Measurements from ENCODE around the gene C11orf54. TPM values are rescaled to one million over a fixed set of nuclear protein-coding genes. Genes with fewer than 3 reads are reported as not detected.

Gene C11orf54
- total RNA-seq (2013), result 24.3 TPM
- polyA plus RNA-seq (10 to 100 TPM in 2 of 3 donors, 1 to 10 TPM in 1; 8.3 to 23.6 (median 14.1) TPM), polyA minus RNA-seq (3.2 and 5.4 TPM in 2 replicates), total RNA-seq (1.3 to 14.8 (median 7.4) reads per million in 11 experiments)

DNA sequence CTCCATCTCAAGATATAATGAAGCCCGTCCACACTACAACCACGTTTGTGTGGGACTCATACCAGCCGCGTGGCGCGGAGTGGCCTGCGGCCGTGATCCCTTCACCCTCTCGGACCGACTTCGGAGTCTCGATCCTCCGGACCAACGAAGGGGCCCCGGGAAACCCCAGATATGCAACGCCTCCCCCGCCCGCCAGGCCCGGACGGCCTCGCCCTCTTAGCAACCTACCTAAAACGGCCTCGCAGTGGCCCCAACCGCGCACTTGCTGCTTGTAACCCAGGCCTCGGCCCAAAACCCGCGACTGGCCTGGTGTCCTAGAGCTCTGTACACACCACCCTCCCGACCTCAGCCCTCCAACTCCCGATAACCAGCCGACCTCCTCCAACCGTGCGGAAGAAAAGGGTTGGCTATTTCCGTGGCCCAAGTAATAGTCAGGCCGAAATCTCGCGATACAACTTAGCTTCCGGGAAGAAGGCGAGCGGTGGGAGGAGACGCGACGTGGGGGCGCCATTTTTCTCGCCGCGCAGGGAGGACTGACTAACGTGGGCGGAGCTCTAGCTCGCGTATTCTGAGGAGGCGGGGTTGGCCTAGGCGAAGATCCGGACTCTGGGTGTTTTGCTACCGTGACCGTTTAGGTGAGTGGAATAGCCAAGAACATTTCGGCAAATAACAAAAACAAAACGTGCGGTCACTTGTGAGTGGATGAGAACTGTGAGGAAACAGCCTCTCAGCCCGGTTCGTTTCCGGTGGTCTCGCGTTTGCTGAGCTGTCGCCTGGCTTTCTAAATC, at the start of gene C11orf54, which contains the start of gene TAF1D:
C11orf54 (plus strand) TSS at position 579 of the 788 bp plus-strand sequence. CDS start 5,722 bp downstream, outside the sequence.
TAF1D (minus strand) TSS at position 402 of the 788 bp plus-strand sequence. CDS start 2,191 bp downstream, outside the sequence.
- Mint-ChIP-seq H3K4me1 (peaks cover 49% of the 10 kb centered on the region), H3K27ac (peak within 1 kb of the TSS; percentile 97 to 100 (median 99)), H3K9me3 (peaks cover 0 to 5% (median 0%) of the 10 kb centered on the region in 7 donors), H3K27me3 (ENCODE audit: low read depth in 3 of 3) (peaks cover 0 to 2% (median 0%) of the 10 kb centered on the region in 3 donors), H3K4me3 (peak within 1 kb of the TSS; percentile 99), H3K36me3 (peaks cover 35 to 37% of the 10 kb centered on the region in 2 donors)
- Histone ChIP-seq H3K79me2 (ENCODE audit: insufficient read depth, low read length) (peaks cover 78% of the 10 kb centered on the region), H3K27ac (ENCODE audit: low read depth in 1 of 2, low read length in 2 of 2) (peak within 1 kb of the TSS; percentile 88 to 97), H3K4me2 (replicated peaks; ENCODE audit: extremely low read depth, low read length, poor library complexity, severe bottlenecking) (peak within 1 kb of the TSS; percentile 93), H3K9ac (ENCODE audit: insufficient read depth, low read length, poor library complexity, severe bottlenecking) (peak within 1 kb of the TSS; percentile 93), H3K36me3 (replicated peaks in 1 of 2; ENCODE audit: control insufficient read depth in 1 of 2, insufficient read depth in 2 of 2, low read length in 2 of 2) (peaks cover 35 to 43% of the 10 kb centered on the region in 2 donors), H3K27me3 (ENCODE audit: control insufficient read depth in 2 of 2, insufficient read depth in 2 of 2, low read length in 2 of 2) (no peaks in the 10 kb centered on the region), H4K20me1 (ENCODE audit: insufficient read depth, low read length) (peaks cover 43% of the 10 kb centered on the region), H2AFZ (ENCODE audit: insufficient read depth, low read depth, low read length, poor library complexity, severe bottlenecking) (peak within 1 kb of the TSS; percentile 93), H3K9me3 (replicated peaks in 1 of 2; ENCODE audit: control insufficient read depth in 1 of 2, insufficient read depth in 1 of 2, low read length in 2 of 2) (no peaks in the 10 kb centered on the region), H3K4me1 (ENCODE audit: control insufficient read depth in 1 of 2, insufficient read depth in 2 of 2, low read length in 2 of 2) (peaks cover 34 to 40% of the 10 kb centered on the region in 2 donors), H3K4me3 (replicated peaks in 1 of 3; ENCODE audit: low read depth in 2 of 3, low read length in 3 of 3) (peak within 1 kb of the TSS; percentile 64 to 97 (median 73))
- TF ChIP-seq, protein P1, sequence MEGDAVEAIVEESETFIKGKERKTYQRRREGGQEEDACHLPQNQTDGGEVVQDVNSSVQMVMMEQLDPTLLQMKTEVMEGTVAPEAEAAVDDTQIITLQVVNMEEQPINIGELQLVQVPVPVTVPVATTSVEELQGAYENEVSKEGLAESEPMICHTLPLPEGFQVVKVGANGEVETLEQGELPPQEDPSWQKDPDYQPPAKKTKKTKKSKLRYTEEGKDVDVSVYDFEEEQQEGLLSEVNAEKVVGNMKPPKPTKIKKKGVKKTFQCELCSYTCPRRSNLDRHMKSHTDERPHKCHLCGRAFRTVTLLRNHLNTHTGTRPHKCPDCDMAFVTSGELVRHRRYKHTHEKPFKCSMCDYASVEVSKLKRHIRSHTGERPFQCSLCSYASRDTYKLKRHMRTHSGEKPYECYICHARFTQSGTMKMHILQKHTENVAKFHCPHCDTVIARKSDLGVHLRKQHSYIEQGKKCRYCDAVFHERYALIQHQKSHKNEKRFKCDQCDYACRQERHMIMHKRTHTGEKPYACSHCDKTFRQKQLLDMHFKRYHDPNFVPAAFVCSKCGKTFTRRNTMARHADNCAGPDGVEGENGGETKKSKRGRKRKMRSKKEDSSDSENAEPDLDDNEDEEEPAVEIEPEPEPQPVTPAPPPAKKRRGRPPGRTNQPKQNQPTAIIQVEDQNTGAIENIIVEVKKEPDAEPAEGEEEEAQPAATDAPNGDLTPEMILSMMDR (IDR thresholded peaks at IDR 0.05), result no peak
- peak; percentile 97 to 98 (median 97) for DNase-seq
- under 1% methylated on average over 64 of the region's 65 CpGs for WGBS (ENCODE audit: insufficient coverage)
- intact Hi-C loops (cut with micrococcal nuclease), result loop anchor here (5.0 to 10.0 kb wide), 4 partner anchors 41 to 546 kb away; partner anchors contain the start of genes MED17 (in 2 of the 2) and SLC36A4 (in 2 of the 2)

DNA sequence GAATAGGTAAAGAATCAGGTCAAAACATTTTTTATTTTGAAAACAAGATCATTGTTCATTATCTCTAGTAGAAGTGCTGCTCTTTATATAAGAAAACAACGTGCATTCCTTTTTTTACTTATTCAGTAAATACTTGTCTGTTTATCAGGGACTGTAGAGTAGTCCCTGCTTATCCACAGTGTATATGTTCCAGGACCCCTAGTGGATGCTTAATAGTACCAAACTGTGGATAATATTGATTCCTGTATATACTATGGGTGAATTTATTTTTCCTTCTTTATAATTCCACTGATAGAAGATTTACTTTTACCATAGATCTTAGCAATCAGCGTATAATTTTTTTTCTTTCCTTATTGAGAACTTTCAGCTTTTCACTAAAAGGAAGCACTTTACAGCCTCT, 47.4 kb upstream of the C11orf54 start:
- Mint-ChIP-seq H3K4me3 (no peak overlapping the region), H3K36me3 (peaks cover 74 to 89% of the 10 kb centered on the region in 2 donors), H3K9me3 (no peaks in the 10 kb centered on the region), H3K27me3 (ENCODE audit: low read depth in 3 of 3) (no peaks in the 10 kb centered on the region), H3K27ac (no peak overlapping the region), H3K4me1 (peaks cover 9% of the 10 kb centered on the region)
- H3K36me3 ChIP-seq (replicated peaks in 1 of 2; ENCODE audit: control insufficient read depth in 1 of 2, insufficient read depth in 2 of 2, low read length in 2 of 2), result peaks cover 75 to 92% of the 10 kb centered on the region in 2 donors
- DNase-seq, result no peak
- H3K9me3 ChIP-seq (replicated peaks in 1 of 2; ENCODE audit: control insufficient read depth in 1 of 2, insufficient read depth in 1 of 2, low read length in 2 of 2), result no peaks in the 10 kb centered on the region
- no peak overlapping the region for H3K9ac ChIP-seq (ENCODE audit: insufficient read depth, low read length, poor library complexity, severe bottlenecking)
- H3K27me3 ChIP-seq (ENCODE audit: control insufficient read depth in 2 of 2, insufficient read depth in 2 of 2, low read length in 2 of 2), result no peaks in the 10 kb centered on the region
- no CpG with 5 or more reads among the region's 2 CpGs for WGBS (ENCODE audit: insufficient coverage)
- H3K4me1 ChIP-seq (ENCODE audit: control insufficient read depth in 1 of 2, insufficient read depth in 2 of 2, low read length in 2 of 2), result peaks cover 8 to 9% of the 10 kb centered on the region in 2 donors
- H3K79me2 ChIP-seq (ENCODE audit: insufficient read depth, low read length), result no peaks in the 10 kb centered on the region
- no peak overlapping the region for H3K4me3 ChIP-seq (replicated peaks in 1 of 3; ENCODE audit: low read depth in 2 of 3, low read length in 3 of 3)
- no peak overlapping the region for H3K4me2 ChIP-seq (replicated peaks; ENCODE audit: extremely low read depth, low read length, poor library complexity, severe bottlenecking)
- no peaks in the 10 kb centered on the region for H4K20me1 ChIP-seq (ENCODE audit: insufficient read depth, low read length)
- intact Hi-C loops (cut with micrococcal nuclease), result no loop called here
- no peak overlapping the region for H3K27ac ChIP-seq (ENCODE audit: low read depth in 1 of 2, low read length in 2 of 2)
- no peak overlapping the region for H2AFZ ChIP-seq (ENCODE audit: insufficient read depth, low read depth, low read length, poor library complexity, severe bottlenecking)
- TF ChIP-seq, protein P1 (IDR thresholded peaks at IDR 0.05), result no peak

All from CD14-positive monocyte (primary cell).